ENCODE data around the gene KCNK1.
"Not testable (repeated sequence)": the region's sequence is repeated elsewhere in the genome, so short reads cannot be mapped to it uniquely, and the experiment has no call there.

KCNK1 gene

GRCh38 chr1:233670363-233670762, 56.5 kb downstream of the KCNK1 start:
- not testable (repeated sequence) for DNase-seq

GRCh38 chr1:233671286-233671685, 57.4 kb downstream of the KCNK1 start:
- no peak for DNase-seq

DNA sequence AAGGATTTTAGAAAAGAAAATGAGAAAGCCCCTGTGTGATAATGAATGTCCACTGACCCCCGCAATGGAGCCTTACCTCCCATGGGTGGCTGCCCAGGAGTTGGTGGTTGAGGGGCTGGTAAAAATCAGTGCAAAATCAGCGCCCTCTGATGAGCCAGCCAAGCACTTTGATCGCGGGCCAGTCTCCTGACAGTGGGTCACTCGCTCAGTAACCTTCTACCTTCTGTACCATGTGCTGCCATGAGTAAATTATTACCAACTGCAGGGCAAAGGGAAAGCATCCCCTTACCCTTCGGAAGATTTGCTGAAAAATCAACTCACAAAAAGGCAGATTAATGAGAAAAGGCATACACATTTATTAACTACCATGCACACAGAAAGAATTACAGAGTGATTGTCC, 58.8 kb downstream of the KCNK1 start:
- no peak for DNase-seq

- DNase-seq = no peak
Measured at GRCh38 chr1:233673261-233673946, 59.5 kb downstream of the KCNK1 start.

GRCh38 chr1:233673947-233674431, 60.1 kb downstream of the KCNK1 start:
- DNase-seq = no peak

DNA sequence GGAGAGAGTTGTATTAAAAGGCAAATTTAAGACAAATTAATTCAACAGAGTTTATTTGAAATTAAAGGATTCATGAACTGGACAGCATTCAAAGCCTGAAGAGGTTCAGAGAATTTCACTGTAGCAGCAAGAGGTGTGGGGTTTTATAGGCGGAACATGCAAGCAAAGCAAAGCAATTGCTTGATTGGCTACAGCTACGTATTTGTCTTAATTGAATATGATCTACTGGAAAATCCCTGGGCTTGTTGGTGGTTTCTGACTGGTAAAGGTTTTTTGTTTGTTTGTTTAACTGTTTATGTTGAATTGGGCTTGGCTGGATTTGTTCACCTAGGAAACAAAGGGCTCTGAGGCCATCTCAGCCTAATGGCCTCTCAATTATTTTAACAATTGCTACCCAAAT, 61.5 kb downstream of the KCNK1 start:
- no peak for DNase-seq

DNA sequence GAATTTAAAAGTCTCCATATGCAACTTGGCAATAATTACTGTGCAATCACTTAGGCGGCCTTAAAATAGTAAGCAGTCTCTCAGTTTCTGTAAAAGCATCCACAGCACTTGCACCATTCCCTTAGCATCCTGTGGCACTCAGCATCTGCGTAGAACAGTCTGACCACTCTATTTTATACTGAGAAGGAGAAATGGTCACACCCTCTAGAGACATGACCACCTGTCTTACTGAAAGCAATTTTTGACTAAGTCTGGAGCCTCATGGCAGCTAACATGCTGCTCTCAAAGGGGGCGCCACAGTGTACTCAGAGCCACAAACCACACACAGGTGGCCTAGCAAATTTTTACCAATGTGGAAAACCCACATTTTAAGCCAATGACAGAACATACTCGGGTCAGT, 62.0 kb downstream of the KCNK1 start:
- no peak for DNase-seq

DNA sequence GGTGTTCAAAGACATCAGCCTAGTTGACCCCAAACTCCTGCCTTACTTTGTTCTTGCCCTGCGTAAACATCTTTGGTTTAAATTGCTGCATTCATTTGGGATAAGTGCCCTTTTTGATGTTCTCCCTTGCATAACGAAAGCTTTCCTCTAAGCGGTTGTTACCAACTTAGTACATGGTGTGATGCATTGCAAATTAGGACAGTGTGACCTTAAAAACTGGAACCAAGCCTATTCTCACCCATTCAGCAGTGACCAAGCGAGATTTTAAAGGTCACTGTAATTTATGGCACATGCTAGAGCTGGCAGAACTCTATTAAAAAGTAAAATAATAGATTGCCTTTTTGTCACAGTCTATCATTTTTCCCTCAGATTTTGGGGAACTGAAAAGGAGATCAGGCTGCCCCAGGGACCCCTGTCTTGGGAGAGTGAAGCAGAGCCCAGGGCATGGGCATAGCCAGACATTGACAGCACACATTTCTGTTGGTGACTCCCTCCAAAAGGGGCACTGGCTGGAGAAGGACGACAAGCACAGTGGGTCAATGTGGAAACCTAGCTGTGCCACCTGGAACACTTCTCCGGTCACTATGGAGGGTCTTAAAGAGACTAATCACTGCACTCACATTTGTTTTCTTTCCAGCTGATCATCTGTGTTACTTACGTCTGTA, 63.9 kb downstream of the KCNK1 start:
- no peak for DNase-seq

DNA sequence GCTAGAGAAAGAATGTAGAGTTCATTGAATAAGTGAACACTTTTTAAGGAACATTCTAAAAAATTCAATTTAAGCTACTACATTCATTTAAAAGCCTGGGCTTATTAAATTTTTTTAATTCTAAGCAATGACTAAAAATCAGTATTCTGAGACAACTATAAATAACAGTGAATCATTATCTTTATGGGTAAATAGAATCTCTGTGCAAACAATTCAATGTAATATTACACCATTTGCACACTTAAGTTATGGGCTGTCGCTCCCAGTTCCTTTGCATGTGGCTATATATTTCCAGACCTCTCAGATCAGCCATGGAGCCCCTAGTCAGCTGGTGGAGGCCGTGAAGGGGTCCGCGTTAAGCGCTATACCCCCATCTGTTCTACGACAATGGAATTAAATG, 65.1 kb downstream of the KCNK1 start:
- DNase-seq = peak; percentile 51

GRCh38 chr1:233679591-233680373, 65.9 kb downstream of the KCNK1 start:
- DNase-seq = no peak

DNA sequence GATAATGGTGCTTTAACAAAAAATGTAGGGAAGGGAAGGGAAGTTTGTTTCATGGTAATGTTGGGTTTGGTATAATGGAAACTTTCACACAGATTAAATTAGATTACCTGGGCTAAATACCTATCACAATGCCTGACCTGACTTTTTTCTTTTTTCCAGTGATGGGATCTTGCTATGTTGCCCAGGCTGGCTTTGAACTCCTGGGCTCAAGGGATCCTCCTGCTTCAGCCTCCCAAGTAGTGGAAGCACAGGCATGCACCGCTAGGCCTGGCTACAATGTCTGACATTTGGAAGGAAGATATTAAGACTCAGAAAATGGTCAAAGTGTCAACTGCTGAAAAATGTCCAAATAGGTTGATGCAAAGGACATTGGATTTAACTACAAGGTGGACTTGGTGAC, 67.4 kb downstream of the KCNK1 start:
- no peak for DNase-seq

- not testable (repeated sequence) for DNase-seq
Measured at GRCh38 chr1:233686653-233687052, 72.7 kb downstream of the KCNK1 start.

DNA sequence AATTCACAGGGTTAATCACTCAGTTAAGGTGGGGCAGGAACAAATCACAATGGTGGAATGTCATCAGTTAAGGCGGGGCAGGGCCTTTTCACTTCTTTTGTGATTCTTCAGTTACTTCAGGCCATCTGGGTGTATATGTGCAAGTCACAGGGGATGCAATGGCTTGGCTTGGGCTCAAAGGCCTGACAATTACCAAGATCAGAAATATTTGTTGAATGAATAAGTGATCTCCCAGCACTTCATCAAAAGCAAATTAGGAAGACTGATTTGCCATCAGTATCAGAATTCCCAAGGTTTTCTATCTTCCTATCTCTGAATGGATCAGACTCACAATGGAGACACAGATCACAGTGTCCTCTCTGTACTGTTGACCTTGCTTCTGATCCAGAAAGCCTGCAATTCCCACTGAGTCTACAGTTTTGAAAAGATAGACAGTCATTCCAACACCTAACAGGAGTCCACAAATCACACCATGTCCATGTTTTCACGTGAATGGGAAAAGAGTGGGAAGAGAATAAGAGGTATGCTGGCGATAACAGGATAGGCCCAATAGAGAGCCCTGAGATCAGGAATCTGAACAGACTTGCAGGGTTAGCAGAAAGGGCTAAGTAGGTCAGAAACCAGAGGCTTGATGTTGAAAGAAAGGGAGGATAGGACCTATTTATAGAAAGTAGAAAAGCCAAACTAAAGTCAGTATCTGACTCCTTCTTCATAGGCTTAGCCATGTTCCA, 75.3 kb downstream of the KCNK1 start:
- DNase-seq = no peak

DNA sequence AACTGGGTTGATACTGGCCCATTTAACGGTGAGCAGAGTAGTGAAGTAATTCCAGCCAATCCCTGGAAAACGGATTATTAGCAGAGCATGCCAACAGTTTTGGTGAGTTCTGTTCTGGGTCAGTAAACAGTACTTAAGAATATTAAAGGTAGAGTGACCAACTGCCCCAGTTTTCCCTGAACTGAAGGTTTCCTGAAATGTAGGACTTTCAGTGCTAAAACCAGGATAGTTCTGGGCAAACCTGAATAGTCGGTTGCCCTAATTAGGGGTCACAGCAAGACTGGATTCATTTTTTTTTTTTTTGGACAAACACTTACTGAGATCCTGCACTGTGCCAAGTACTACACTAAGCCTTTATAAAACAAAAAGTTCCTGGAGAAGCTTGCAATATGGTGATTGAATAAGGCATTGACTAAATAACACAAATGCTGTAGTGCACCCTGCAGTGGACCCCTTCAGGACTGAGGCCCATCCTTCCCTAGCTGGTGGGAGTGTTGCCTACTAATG, 75.9 kb downstream of the KCNK1 start:
- DNase-seq = no peak

DNA sequence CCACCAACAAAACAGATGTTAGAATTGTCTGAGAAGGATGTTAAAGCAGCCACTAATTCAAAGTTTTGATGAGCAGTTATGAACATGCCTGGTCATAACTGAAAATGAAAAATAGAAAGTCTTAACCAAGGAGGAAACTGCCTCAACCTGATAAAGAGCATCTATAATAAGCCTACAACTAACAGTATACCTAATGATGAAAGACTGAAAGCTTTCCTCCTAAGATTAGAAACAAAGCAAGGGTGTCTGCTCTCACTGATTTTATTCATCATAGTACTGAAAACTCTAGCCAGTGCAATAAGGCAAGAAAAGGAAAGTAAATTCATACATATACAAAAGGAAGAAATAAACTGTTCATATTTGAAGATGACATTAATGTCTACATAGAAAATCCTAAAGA, 82.0 kb downstream of the KCNK1 start:
- no peak for DNase-seq

DNA sequence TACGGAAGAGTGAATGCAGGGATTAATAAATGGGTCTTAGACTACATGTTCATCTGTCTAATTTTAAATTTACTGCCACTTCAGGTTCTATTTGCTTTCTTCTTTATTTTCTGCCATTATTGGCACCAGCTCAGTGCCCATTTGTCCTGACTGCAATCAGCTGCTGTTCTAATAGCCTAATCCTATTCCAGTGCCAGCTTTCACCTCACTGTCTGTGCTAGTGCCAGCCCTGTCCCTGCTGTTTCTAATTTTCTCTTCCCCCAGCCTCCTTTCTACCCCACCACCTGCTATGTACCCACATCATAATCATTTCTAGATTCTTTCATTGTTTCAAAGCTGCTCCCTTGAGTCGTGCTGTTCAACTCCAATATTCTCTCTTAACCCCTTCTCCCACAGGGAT, 86.4 kb downstream of the KCNK1 start:
- DNase-seq = no peak

GRCh38 chr1:233704170-233704897, 90.4 kb downstream of the KCNK1 start:
- DNase-seq = no peak

DNA sequence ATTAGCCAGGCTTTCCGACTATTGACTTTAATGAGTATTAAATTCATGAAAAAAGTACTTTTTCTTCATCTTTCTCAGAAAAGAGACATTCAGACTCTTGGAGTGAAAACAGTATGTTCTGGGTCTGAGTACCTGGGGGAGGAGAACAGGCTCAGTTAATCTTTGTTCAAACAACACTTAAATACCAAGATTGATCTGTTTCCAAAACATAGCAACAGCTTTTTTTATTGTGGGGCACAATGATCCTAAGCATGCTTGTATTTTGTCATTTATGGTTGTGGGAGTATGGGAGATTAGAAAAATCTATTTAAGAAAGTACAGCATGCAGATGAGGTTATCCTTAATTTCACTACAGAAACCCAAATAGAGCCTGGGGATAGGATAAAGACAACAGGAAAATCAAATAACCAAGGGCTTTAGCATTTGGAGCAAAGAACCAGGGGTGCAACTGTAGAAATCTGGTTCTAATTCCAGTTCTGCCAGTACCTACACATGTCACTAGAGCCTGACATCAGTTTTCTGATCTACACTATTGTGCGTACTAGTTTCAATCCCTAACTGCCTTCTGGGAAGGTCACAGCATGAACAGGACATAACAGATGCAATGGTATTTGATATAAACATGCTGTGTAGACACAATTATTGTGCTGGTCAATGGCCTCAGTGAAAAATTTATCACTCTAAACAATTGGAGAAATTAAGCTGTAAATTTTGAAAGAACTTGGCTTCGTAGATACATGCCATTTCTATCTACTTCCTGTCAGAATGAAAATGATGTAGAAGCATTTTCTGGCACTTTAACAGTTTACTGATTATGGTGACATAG, 91.2 kb downstream of the KCNK1 start:
- DNase-seq = no peak

DNA sequence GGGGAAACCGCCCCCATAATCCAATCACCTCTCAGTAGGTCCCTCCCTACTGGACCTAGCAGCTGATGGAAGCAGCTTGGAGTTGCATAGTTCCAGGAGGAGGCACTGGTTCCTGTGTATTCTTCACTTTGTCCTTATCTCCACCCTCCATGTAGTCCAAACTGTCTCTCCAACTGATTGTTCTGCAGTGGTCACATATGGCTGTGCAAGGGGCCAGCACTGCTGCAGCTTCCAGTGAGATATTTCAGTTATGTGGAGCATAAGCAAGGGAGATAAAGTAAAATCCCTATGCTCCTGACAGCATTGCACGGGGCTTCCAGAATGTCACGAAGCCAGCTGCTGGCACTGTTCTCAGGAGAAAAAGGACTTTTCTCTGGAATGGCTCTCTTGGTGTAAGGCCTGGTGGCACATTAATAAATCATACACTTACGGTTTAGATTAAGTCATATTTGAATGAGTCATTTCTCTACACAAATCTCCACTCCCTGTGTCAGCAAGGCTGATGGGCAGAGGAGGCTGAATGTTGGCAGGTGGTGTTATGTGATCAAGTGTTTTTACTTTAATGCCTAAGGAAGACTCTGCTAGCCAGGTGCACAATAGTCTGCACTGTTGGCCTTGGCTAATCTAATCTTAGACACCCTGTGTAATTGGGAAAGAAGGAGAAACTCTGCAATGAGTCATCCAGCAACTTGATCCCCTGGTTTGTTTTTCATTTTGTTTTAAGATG, 93.4 kb downstream of the KCNK1 start:
- DNase-seq = peak; percentile 90
